NT2/D1 (cell line): ENCODE data around the gene POLR3H.

Experiments
- YY1 ChIP-seq: IDR thresholded peaks from 2 replicates; pipeline ENCODE4 v1.6.1; 2011; ENCODE audit not compliant: insufficient read length, insufficient read depth
- ZNF274 ChIP-seq: IDR thresholded peaks from 2 replicates; pipeline ENCODE4 v1.6.1; 2011; ENCODE audit warnings: mild to moderate bottlenecking, low read depth, low read length

DNA sequence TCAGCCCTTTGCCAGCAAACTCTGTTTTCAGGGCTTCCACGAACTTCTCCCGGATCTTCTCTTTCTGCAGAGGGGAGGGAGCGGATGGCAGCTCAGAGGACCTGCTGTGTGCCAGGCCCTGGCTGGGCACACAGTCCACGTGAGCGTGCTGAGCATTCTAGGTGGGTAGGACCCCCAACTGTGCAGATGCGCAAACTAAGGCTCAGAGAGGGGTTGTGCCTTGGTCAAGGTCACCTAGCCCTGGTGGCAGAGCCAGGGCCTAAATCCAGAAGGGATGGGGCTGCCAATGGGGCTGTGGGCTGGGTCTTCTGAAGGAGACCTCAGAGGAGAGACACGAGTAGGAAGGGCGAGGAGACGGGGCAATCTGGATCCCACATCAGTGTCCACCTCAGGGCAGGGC lies 34.5 kb upstream of the POLR3H start:
- TF ChIP-seq YY1 (no peak), ZNF274 (no peak)
